ENCODE measurements around the gene COPG2.

DNA sequence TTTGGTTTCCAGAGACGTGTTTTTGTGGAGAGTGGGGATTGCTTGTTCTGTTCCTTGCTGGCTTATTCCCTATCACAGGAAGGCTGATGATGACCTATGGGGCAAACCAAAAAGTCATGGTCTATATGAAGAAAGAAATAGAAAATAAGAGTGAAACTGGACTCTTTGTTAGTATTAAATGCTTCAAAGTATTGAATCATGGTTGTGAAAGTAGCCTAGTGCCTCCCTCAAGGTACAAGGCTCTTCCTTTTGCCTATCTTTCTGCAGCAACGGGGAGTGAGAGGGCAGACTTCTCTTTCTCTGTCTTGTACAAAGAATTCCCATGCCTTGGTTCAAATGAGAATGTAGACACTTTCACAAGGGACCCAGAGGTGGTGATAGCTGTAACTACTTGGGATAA, 167.6 kb downstream of the COPG2 start:
- TF ChIP-seq MAFK (conservative IDR thresholded peaks at IDR 0.05 in 1 of 2, IDR thresholded peaks at IDR 0.05 in 1 of 2; ENCODE audit: low read length in 2 of 2) (no peak), EP300 (IDR thresholded peaks at IDR 0.05; ENCODE audit: low read depth in 2 of 2, low read length in 2 of 2) (no peak), EP300 (CRISPR knock-in tag; IDR thresholded peaks at IDR 0.05; ENCODE audit: borderline replicate concordance) (no peak), CTCF (CRISPR knock-in tag; IDR thresholded peaks at IDR 0.05) (no peak), SP1 (IDR thresholded peaks at IDR 0.05) (no peak), SP1 (CRISPR knock-in tag; IDR thresholded peaks at IDR 0.05) (no peak), FOXK1 (CRISPR knock-in tag; IDR thresholded peaks at IDR 0.05; ENCODE audit: borderline replicate concordance, low read depth) (no peak), ZNF598 (CRISPR knock-in tag; IDR thresholded peaks at IDR 0.05; ENCODE audit: borderline replicate concordance) (no peak), E2F2 (CRISPR knock-in tag; IDR thresholded peaks at IDR 0.05; ENCODE audit: borderline replicate concordance) (no peak), STAG1 (CRISPR knock-in tag; IDR thresholded peaks at IDR 0.05) (no peak), KDM3A (CRISPR knock-in tag; IDR thresholded peaks at IDR 0.05; ENCODE audit: low read depth) (no peak)
- TF ChIP-seq, protein P1, sequence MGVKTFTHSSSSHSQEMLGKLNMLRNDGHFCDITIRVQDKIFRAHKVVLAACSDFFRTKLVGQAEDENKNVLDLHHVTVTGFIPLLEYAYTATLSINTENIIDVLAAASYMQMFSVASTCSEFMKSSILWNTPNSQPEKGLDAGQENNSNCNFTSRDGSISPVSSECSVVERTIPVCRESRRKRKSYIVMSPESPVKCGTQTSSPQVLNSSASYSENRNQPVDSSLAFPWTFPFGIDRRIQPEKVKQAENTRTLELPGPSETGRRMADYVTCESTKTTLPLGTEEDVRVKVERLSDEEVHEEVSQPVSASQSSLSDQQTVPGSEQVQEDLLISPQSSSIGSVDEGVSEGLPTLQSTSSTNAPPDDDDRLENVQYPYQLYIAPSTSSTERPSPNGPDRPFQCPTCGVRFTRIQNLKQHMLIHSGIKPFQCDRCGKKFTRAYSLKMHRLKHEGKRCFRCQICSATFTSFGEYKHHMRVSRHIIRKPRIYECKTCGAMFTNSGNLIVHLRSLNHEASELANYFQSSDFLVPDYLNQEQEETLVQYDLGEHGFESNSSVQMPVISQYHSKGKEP (CRISPR knock-in tag; IDR thresholded peaks at IDR 0.05): no peak
- TF ChIP-seq, protein P2, sequence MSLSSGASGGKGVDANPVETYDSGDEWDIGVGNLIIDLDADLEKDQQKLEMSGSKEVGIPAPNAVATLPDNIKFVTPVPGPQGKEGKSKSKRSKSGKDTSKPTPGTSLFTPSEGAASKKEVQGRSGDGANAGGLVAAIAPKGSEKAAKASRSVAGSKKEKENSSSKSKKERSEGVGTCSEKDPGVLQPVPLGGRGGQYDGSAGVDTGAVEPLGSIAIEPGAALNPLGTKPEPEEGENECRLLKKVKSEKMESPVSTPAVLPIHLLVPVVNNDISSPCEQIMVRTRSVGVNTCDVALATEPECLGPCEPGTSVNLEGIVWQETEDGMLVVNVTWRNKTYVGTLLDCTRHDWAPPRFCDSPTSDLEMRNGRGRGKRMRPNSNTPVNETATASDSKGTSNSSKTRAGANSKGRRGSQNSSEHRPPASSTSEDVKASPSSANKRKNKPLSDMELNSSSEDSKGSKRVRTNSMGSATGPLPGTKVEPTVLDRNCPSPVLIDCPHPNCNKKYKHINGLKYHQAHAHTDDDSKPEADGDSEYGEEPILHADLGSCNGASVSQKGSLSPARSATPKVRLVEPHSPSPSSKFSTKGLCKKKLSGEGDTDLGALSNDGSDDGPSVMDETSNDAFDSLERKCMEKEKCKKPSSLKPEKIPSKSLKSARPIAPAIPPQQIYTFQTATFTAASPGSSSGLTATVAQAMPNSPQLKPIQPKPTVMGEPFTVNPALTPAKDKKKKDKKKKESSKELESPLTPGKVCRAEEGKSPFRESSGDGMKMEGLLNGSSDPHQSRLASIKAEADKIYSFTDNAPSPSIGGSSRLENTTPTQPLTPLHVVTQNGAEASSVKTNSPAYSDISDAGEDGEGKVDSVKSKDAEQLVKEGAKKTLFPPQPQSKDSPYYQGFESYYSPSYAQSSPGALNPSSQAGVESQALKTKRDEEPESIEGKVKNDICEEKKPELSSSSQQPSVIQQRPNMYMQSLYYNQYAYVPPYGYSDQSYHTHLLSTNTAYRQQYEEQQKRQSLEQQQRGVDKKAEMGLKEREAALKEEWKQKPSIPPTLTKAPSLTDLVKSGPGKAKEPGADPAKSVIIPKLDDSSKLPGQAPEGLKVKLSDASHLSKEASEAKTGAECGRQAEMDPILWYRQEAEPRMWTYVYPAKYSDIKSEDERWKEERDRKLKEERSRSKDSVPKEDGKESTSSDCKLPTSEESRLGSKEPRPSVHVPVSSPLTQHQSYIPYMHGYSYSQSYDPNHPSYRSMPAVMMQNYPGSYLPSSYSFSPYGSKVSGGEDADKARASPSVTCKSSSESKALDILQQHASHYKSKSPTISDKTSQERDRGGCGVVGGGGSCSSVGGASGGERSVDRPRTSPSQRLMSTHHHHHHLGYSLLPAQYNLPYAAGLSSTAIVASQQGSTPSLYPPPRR (CRISPR knock-in tag; IDR thresholded peaks at IDR 0.05; ENCODE audit: borderline replicate concordance): no peak
- TF ChIP-seq, protein P3, sequence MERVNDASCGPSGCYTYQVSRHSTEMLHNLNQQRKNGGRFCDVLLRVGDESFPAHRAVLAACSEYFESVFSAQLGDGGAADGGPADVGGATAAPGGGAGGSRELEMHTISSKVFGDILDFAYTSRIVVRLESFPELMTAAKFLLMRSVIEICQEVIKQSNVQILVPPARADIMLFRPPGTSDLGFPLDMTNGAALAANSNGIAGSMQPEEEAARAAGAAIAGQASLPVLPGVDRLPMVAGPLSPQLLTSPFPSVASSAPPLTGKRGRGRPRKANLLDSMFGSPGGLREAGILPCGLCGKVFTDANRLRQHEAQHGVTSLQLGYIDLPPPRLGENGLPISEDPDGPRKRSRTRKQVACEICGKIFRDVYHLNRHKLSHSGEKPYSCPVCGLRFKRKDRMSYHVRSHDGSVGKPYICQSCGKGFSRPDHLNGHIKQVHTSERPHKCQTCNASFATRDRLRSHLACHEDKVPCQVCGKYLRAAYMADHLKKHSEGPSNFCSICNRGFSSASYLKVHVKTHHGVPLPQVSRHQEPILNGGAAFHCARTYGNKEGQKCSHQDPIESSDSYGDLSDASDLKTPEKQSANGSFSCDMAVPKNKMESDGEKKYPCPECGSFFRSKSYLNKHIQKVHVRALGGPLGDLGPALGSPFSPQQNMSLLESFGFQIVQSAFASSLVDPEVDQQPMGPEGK (CRISPR knock-in tag; IDR thresholded peaks at IDR 0.05): no peak
- TF ChIP-seq, protein P4, sequence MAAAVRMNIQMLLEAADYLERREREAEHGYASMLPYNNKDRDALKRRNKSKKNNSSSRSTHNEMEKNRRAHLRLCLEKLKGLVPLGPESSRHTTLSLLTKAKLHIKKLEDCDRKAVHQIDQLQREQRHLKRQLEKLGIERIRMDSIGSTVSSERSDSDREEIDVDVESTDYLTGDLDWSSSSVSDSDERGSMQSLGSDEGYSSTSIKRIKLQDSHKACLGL (CRISPR knock-in tag; IDR thresholded peaks at IDR 0.05): no peak
